GM12892 (cell line): Measurements from ENCODE around the gene TSC22D1.

Experiments
- POLR2A ChIP-seq: IDR thresholded peaks from 2 replicates; pipeline ENCODE4 v1.6.1; 2011; ENCODE audit warnings: low read depth, low read length, control low read depth
- POLR2AphosphoS5 ChIP-seq: IDR thresholded peaks from 2 replicates; pipeline ENCODE4 v1.6.1; 2011; ENCODE audit warnings: low read depth, low read length, control low read depth

- no peak for TF ChIP-seq POLR2A
- no peak for TF ChIP-seq POLR2AphosphoS5
These were observed 155.5 kb downstream of the TSC22D1 start for GRCh38 chr13:44420376-44421220.
